Astrocyte (in vitro differentiated cells and primary cell): ENCODE data around the gene OMA1. TPM values are rescaled to one million over a fixed set of nuclear protein-coding genes. Genes with fewer than 3 reads are reported as not detected.

ENCODE experiments used
- DNase-seq: peaks from one replicate; pipeline ENCODE4 v3.0.0-alpha.2; 2010; ENCODE audit warnings: low read depth
- FAIRE-seq: peaks from 2 replicates; lab custom pipeline; 2011; peaks lifted over from hg19 to GRCh38; lab: Jason Lieb, UNC
- H2AFZ ChIP-seq: 2 replicates; pipeline ENCODE4 v1.6.0; 2012; ENCODE audit warnings: low read depth, low read length, inconsistent platforms
- H3K27ac ChIP-seq: 2 replicates; pipeline ENCODE4 v1.5.1; 2011; ENCODE audit warnings: low read depth, low read length, inconsistent platforms
- H3K27me3 ChIP-seq: 2 replicates; pipeline ENCODE4 v1.6.0; 2011; ENCODE audit warnings: low read length, inconsistent platforms; ENCODE audit not compliant: insufficient read depth
- H3K36me3 ChIP-seq: 2 replicates; pipeline ENCODE4 v1.5.1; 2011; ENCODE audit warnings: low read length, inconsistent platforms; ENCODE audit not compliant: insufficient read depth
- H3K4me1 ChIP-seq: 2 replicates; pipeline ENCODE4 v1.5.1; 2011; ENCODE audit warnings: low read length, inconsistent platforms; ENCODE audit not compliant: insufficient read depth
- H3K4me2 ChIP-seq: 2 replicates; pipeline ENCODE4 v1.6.0; 2012; ENCODE audit warnings: low read length, inconsistent platforms
- H3K4me3 ChIP-seq: 2 replicates; pipeline ENCODE4 v1.5.1; 2011; ENCODE audit warnings: low read depth, mild to moderate bottlenecking, low read length, inconsistent platforms; ENCODE audit not compliant: insufficient read depth
- H3K79me2 ChIP-seq: 2 replicates; pipeline ENCODE4 v1.6.0; 2012; ENCODE audit warnings: mild to moderate bottlenecking, low read length, inconsistent platforms; ENCODE audit not compliant: insufficient read depth
- H3K9ac ChIP-seq: 2 replicates; pipeline ENCODE4 v1.6.0; 2012; ENCODE audit warnings: mild to moderate bottlenecking, low read length, inconsistent platforms
- H3K9me3 ChIP-seq: 2 replicates; pipeline ENCODE4 v1.5.1; 2012; ENCODE audit warnings: low read depth, mild to moderate bottlenecking, low read length, inconsistent platforms; ENCODE audit not compliant: insufficient read depth
- H4K20me1 ChIP-seq: 2 replicates; pipeline ENCODE4 v1.6.0; 2012; ENCODE audit warnings: low read length, inconsistent platforms; ENCODE audit not compliant: insufficient read depth
- H3K27ac Mint-ChIP-seq: one replicate; pipeline ENCODE4 v1.8.0; 2021; ENCODE audit warnings: mild to moderate bottlenecking, mixed read lengths; ENCODE audit not compliant: unreplicated experiment
- H3K27me3 Mint-ChIP-seq: one replicate; pipeline ENCODE4 v1.8.0; 2021; ENCODE audit warnings: low read depth, mixed read lengths; ENCODE audit not compliant: unreplicated experiment
- H3K36me3 Mint-ChIP-seq: one replicate; pipeline ENCODE4 v1.8.0; 2021; ENCODE audit warnings: low read depth, mixed read lengths; ENCODE audit not compliant: unreplicated experiment
- H3K4me1 Mint-ChIP-seq: one replicate; pipeline ENCODE4 v1.8.0; 2021; ENCODE audit warnings: low read depth, mixed read lengths; ENCODE audit not compliant: unreplicated experiment
- H3K4me3 Mint-ChIP-seq: one replicate; pipeline ENCODE4 v1.8.0; 2021; ENCODE audit warnings: mild to moderate bottlenecking, moderate library complexity, mixed read lengths; ENCODE audit not compliant: unreplicated experiment
- H3K9me3 Mint-ChIP-seq: one replicate; pipeline ENCODE4 v1.8.0; 2021; ENCODE audit warnings: mild to moderate bottlenecking, mixed read lengths; ENCODE audit not compliant: unreplicated experiment
- CTCF ChIP-seq: IDR thresholded peaks from 2 replicates; pipeline ENCODE4 v1.5.1; 2011; ENCODE audit warnings: low read depth, mild to moderate bottlenecking, inconsistent platforms, low read length, moderate library complexity; ENCODE audit not compliant: insufficient read depth
- EZH2 ChIP-seq: IDR thresholded peaks from 2 replicates; pipeline ENCODE4 v1.6.1; 2012; ENCODE audit warnings: mild to moderate bottlenecking, low read length, inconsistent platforms; ENCODE audit not compliant: insufficient read depth
- total RNA-seq: library from RNA; stranded (reverse); gene quantifications from 2 replicates; pipeline ENCODE4 v1.2.1, GENCODE V29; 2021

OMA1 gene
- total RNA-seq, 1 donor from 2014 or later: 5.1 TPM

- FAIRE-seq: no peak
- H3K4me3 Mint-ChIP-seq: no peak overlapping the region
- no peak overlapping the region for H3K27ac ChIP-seq
Measured at GRCh38 chr1:58561633-58562032, 15.1 kb upstream of the OMA1 start.

GRCh38 chr1:58555393-58555792 lies 8.9 kb upstream of the OMA1 start:
- TF ChIP-seq EZH2 (no peak), CTCF (no peak)
- Histone ChIP-seq H3K27ac (no peak overlapping the region), H3K27me3 (no peaks in the 10 kb centered on the region), H3K4me1 (no peaks in the 10 kb centered on the region), H3K9me3 (no peaks in the 10 kb centered on the region), H3K4me3 (no peak overlapping the region), H3K4me2 (no peak overlapping the region), H2AFZ (no peak overlapping the region), H4K20me1 (no peaks in the 10 kb centered on the region), H3K36me3 (no peaks in the 10 kb centered on the region), H3K9ac (no peak overlapping the region), H3K79me2 (no peaks in the 10 kb centered on the region)
- H3K27me3 Mint-ChIP-seq: no peaks in the 10 kb centered on the region
- no peaks in the 10 kb centered on the region for H3K9me3 Mint-ChIP-seq
- H3K4me1 Mint-ChIP-seq: no peaks in the 10 kb centered on the region
- H3K4me3 Mint-ChIP-seq: no peak overlapping the region
- no peak overlapping the region for H3K27ac Mint-ChIP-seq
- FAIRE-seq (no peak), DNase-seq (no peak)
- H3K36me3 Mint-ChIP-seq: no peaks in the 10 kb centered on the region

More at GRCh38 chr1:58561633-58562032, 15.1 kb upstream of the OMA1 start:
- Mint-ChIP-seq H3K36me3 (no peaks in the 10 kb centered on the region), H3K27me3 (peaks cover 4% of the 10 kb centered on the region), H3K4me1 (no peaks in the 10 kb centered on the region), H3K27ac (no peak overlapping the region), H3K9me3 (no peaks in the 10 kb centered on the region)
- Histone ChIP-seq H2AFZ (no peak overlapping the region), H3K27me3 (no peaks in the 10 kb centered on the region), H3K36me3 (no peaks in the 10 kb centered on the region), H3K9ac (no peak overlapping the region), H3K79me2 (no peaks in the 10 kb centered on the region), H3K9me3 (no peaks in the 10 kb centered on the region), H3K4me1 (no peaks in the 10 kb centered on the region), H4K20me1 (no peaks in the 10 kb centered on the region), H3K4me2 (no peak overlapping the region), H3K4me3 (no peak overlapping the region)
- TF ChIP-seq EZH2: no peak
- no peak for TF ChIP-seq CTCF
- no peak for DNase-seq

GRCh38 chr1:58551186-58552140 lies 4.9 kb upstream of the OMA1 start:
- H3K4me1 Mint-ChIP-seq: no peaks in the 10 kb centered on the region
- no peaks in the 10 kb centered on the region for H3K4me1 ChIP-seq
- no peak overlapping the region for H3K27ac Mint-ChIP-seq

More at GRCh38 chr1:58551186-58552140, 4.9 kb upstream of the OMA1 start:
- no peaks in the 10 kb centered on the region for H4K20me1 ChIP-seq
- H3K9me3 ChIP-seq: no peaks in the 10 kb centered on the region
- H3K36me3 ChIP-seq: no peaks in the 10 kb centered on the region
- no peak for TF ChIP-seq CTCF
- no peak for TF ChIP-seq EZH2
- Mint-ChIP-seq H3K36me3 (no peaks in the 10 kb centered on the region), H3K4me3 (no peak overlapping the region), H3K27me3 (no peaks in the 10 kb centered on the region), H3K9me3 (no peaks in the 10 kb centered on the region)
- H3K4me3 ChIP-seq: no peak overlapping the region
- no peak overlapping the region for H3K9ac ChIP-seq
- H3K79me2 ChIP-seq: no peaks in the 10 kb centered on the region
- DNase-seq (no peak), FAIRE-seq (no peak)
- H2AFZ ChIP-seq: no peak overlapping the region
- H3K27me3 ChIP-seq: no peaks in the 10 kb centered on the region
- no peak overlapping the region for H3K4me2 ChIP-seq
- H3K27ac ChIP-seq: no peak overlapping the region
